Measurements from ENCODE around the gene GHRL. TPM values are rescaled to one million over a fixed set of nuclear protein-coding genes. Genes with fewer than 3 reads are reported as not detected.

GHRL gene
- polyA plus RNA-seq, 2 of the 4 experiments (the other 2 are of a cell fraction) = not detected

- WGBS (ENCODE audit: missing lambda C conversion rate) = 88% methylated on average over 12 of the region's 12 CpGs
- TF ChIP-seq CHD4 (IDR thresholded peaks at IDR 0.05; ENCODE audit: borderline replicate concordance) (no peak), E2F6 (IDR thresholded peaks at IDR 0.05; ENCODE audit: borderline replicate concordance, low read depth) (no peak), FOSL2 (IDR thresholded peaks at IDR 0.05) (no peak), FOSL2 (CRISPR knock-in tag; IDR thresholded peaks at IDR 0.05) (no peak), ZSCAN20 (CRISPR knock-in tag; IDR thresholded peaks at IDR 0.05) (no peak), RARB (CRISPR knock-in tag; IDR thresholded peaks at IDR 0.05) (no peak), MYC (IDR thresholded peaks at IDR 0.05; ENCODE audit: borderline replicate concordance, low read length) (no peak), RNF2 (IDR thresholded peaks at IDR 0.05; ENCODE audit: borderline replicate concordance, low read depth) (no peak), EHMT2 (IDR thresholded peaks at IDR 0.05; ENCODE audit: low read depth) (no peak), CHD2 (IDR thresholded peaks at IDR 0.05; ENCODE audit: low read length, partially characterized antibody) (no peak), TFCP2L1 (CRISPR knock-in tag; IDR thresholded peaks at IDR 0.05) (no peak), HEYL (CRISPR knock-in tag; IDR thresholded peaks at IDR 0.05) (no peak), CBX8 (IDR thresholded peaks at IDR 0.05) (no peak), KDM1A (IDR thresholded peaks at IDR 0.05; ENCODE audit: low read depth) (no peak), SMC3 (IDR thresholded peaks at IDR 0.05) (no peak), FOXS1 (CRISPR knock-in tag; IDR thresholded peaks at IDR 0.05) (no peak), RAD21 (conservative IDR thresholded peaks at IDR 0.05 in 1 of 2, IDR thresholded peaks at IDR 0.05 in 1 of 2) (no peak), ESRRA (IDR thresholded peaks at IDR 0.05; ENCODE audit: borderline replicate concordance, low read length) (no peak), EHF (CRISPR knock-in tag; IDR thresholded peaks at IDR 0.05) (no peak), CEBPB (IDR thresholded peaks at IDR 0.05) (no peak)
- Histone ChIP-seq H3K4me2 (no peak overlapping the region), H3K27ac (no peak overlapping the region), H3K4me1 (no peaks in the 10 kb centered on the region), H3K9me3 (no peaks in the 10 kb centered on the region), H3K4me3 (no peak overlapping the region)
- CTCF ChIA-PET = interaction anchor here (0.6 to 1.2 kb wide), 2 partner anchors 9 to 87 kb away, joined by 3 read pairs; no protein-coding TSS in a partner anchor
- POLR2A ChIA-PET = interaction anchor here (1.2 kb wide), 1 partner anchor 10 kb away, joined by 3 read pairs; no protein-coding TSS in a partner anchor
- no peak for ATAC-seq
- DNase-seq (ENCODE audit: low read depth in 1 of 2, low spot score in 1 of 2) = no peak
- FAIRE-seq = no peak
These were observed 1.4 kb upstream of the GHRL start for GRCh38 chr3:10294030-10294586.

GRCh38 chr3:10291641-10292040 lies 1.1 kb downstream of the GHRL start:
- 97% methylated on average over 5 of the region's 6 CpGs for WGBS (ENCODE audit: missing lambda C conversion rate)
- DNase-seq (ENCODE audit: low read depth in 1 of 2, low spot score in 1 of 2) = no peak
- H3K4me3 ChIP-seq = no peak overlapping the region
- H3K9me3 ChIP-seq = no peaks in the 10 kb centered on the region
- ChIA-PET CTCF (interaction anchor here (2.9 to 4.2 kb wide), 2 partner anchors 11 to 447 kb away, joined by 8 to 16 read pairs; no protein-coding TSS in a partner anchor), POLR2A (no interaction called here)
- no peak for FAIRE-seq
- H3K4me1 ChIP-seq = no peaks in the 10 kb centered on the region
- H3K4me2 ChIP-seq = no peak overlapping the region
- H3K27ac ChIP-seq = no peak overlapping the region
- no peak for ATAC-seq
- no peak for TF ChIP-seq FOSL2 (IDR thresholded peaks at IDR 0.05)
- TF ChIP-seq FOSL2 (CRISPR knock-in tag; IDR thresholded peaks at IDR 0.05) = no peak
- no peak for TF ChIP-seq JUN (IDR thresholded peaks at IDR 0.05)
- TF ChIP-seq RARB (CRISPR knock-in tag; IDR thresholded peaks at IDR 0.05) = no peak
- TF ChIP-seq TP53 (CRISPR knock-in tag; IDR thresholded peaks at IDR 0.05) = no peak

GRCh38 chr3:10290481-10291176 lies 2.1 kb downstream of the GHRL start:
- Histone ChIP-seq H3K4me3 (no peak overlapping the region), H3K4me1 (no peaks in the 10 kb centered on the region), H3K4me2 (no peak overlapping the region), H3K27ac (no peak overlapping the region), H3K9me3 (no peaks in the 10 kb centered on the region)
- POLR2A ChIA-PET = interaction anchor here (1.0 to 1.3 kb wide), 2 partner anchors 27 to 344 kb away, joined by 3 read pairs; no protein-coding TSS in a partner anchor
- DNase-seq (ENCODE audit: low read depth in 1 of 2, low spot score in 1 of 2) = no peak
- FAIRE-seq = no peak
- CTCF ChIA-PET = interaction anchor here (0.6 to 4.2 kb wide), 7 partner anchors 10 to 448 kb away, joined by 3 to 16 read pairs (median 3); no protein-coding TSS in a partner anchor
- no peak for ATAC-seq
- WGBS (ENCODE audit: missing lambda C conversion rate) = 95% methylated on average over 16 of the region's 18 CpGs
- TF ChIP-seq ESRRA (IDR thresholded peaks at IDR 0.05; ENCODE audit: borderline replicate concordance, low read length) (no peak), MAX (IDR thresholded peaks at IDR 0.05) (no peak), GATA3 (IDR thresholded peaks at IDR 0.05; ENCODE audit: borderline replicate concordance) (no peak), CTCF (IDR thresholded peaks at IDR 0.05) (no peak), REST (IDR thresholded peaks at IDR 0.05) (no peak), HOXB13 (CRISPR knock-in tag; IDR thresholded peaks at IDR 0.05; ENCODE audit: low read depth) (no peak), EP300 (IDR thresholded peaks at IDR 0.05) (no peak), FOSB (CRISPR knock-in tag; IDR thresholded peaks at IDR 0.05) (no peak)
